ENCODE results near the gene GALR1.
"Not testable (repeated sequence)": the region's sequence is repeated elsewhere in the genome, so short reads cannot be mapped to it uniquely, and the experiment has no call there.

The GALR1 gene

DNA sequence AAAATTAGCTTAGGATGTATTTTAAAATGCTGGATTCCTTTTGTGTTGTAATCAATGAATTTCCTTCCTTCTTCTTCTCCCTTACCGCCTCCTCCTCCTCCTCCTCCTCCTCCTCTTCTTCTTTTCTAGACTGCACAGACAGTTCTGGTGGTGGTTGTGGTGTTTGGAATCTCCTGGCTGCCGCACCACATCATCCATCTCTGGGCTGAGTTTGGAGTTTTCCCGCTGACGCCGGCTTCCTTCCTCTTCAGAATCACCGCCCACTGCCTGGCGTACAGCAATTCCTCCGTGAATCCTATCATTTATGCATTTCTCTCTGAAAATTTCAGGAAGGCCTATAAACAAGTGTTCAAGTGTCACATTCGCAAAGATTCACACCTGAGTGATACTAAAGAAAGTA is 18.8 kb downstream of the GALR1 start:
- Histone ChIP-seq H3K36me3 (ENCODE audit: control insufficient read depth, insufficient read depth, low read length) (no peaks in the 10 kb centered on the region), H3K27me3 (replicated peaks; ENCODE audit: control insufficient read depth, insufficient read depth, low read length) (no peaks in the 10 kb centered on the region), H3K4me3 (replicated peaks; ENCODE audit: low read depth, low read length) (no peak overlapping the region)
- no peak for DNase-seq (ENCODE audit: extremely low read depth, insufficient read length)
- TF ChIP-seq, protein P1, sequence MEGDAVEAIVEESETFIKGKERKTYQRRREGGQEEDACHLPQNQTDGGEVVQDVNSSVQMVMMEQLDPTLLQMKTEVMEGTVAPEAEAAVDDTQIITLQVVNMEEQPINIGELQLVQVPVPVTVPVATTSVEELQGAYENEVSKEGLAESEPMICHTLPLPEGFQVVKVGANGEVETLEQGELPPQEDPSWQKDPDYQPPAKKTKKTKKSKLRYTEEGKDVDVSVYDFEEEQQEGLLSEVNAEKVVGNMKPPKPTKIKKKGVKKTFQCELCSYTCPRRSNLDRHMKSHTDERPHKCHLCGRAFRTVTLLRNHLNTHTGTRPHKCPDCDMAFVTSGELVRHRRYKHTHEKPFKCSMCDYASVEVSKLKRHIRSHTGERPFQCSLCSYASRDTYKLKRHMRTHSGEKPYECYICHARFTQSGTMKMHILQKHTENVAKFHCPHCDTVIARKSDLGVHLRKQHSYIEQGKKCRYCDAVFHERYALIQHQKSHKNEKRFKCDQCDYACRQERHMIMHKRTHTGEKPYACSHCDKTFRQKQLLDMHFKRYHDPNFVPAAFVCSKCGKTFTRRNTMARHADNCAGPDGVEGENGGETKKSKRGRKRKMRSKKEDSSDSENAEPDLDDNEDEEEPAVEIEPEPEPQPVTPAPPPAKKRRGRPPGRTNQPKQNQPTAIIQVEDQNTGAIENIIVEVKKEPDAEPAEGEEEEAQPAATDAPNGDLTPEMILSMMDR (IDR thresholded peaks at IDR 0.05; ENCODE audit: insufficient read depth, low read length, poor library complexity, severe bottlenecking), result no peak

DNA sequence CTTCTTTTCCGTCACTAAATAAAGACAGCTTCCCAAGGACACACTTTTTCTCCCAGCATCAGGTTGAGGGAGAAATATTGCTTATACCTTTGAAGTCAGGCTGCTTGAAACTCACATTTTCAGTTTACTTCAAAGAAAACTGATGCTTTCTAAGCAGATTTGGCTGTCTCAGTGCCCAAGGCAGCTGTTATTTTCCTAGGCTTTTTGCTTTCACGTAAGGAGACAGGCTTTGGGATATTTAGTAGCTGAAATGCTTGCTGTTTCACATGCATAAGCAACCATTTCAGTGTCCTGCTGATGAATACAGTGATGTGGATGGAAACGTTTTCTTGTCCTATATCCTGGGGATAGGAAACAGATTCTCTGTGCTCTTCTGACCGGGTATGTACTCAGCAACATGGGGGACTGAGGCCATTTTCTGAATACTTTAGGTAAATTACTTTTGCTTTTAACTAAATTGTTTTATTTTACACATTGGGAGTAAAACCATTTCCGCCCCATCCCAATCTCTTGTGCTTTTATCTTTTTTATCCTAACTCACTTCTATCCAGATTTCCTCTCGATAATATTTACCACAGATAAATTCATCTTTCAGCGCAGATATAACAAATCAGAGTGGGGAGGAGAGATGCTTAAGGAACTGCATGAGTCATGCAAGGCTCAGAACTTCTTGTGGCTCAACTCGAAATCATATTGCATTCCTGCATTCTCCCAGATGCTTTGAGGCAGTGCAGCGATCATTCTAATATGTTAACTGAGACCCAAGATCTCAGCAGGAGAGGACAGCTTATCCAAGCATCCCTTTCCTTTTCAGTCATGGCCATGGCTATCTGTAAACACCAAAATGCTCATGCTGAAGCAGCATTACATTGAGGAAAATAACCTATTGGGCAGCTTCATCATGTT is 22.2 kb downstream of the GALR1 start:
- no peak for DNase-seq (ENCODE audit: extremely low read depth, insufficient read length)
- Histone ChIP-seq H3K36me3 (ENCODE audit: control insufficient read depth, insufficient read depth, low read length) (no peaks in the 10 kb centered on the region), H3K27me3 (replicated peaks; ENCODE audit: control insufficient read depth, insufficient read depth, low read length) (no peaks in the 10 kb centered on the region), H3K4me3 (replicated peaks; ENCODE audit: low read depth, low read length) (no peak overlapping the region)
- TF ChIP-seq, protein P1 (IDR thresholded peaks at IDR 0.05; ENCODE audit: insufficient read depth, low read length, poor library complexity, severe bottlenecking), result no peak

DNA sequence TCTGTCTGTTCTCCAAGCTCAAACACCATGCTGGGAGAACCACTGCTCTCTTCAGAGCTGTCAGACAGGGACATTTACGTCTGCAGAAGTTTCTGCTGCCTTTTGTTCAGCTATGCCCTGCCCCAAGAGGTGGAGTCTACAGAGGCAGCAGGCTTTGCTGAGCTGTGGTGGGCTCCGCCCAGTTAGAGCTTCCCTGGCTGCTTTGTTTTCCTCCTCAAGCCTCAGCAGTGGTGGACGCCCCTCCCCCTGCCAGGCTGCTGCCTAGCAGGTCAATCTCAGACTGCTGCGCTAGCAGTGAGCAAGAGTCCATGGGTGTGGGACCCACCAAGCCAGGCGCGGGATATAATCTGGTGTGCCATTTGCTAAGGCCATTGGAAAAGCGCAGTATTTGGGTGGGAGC is 41.2 kb downstream of the GALR1 start:
- DNase-seq (ENCODE audit: extremely low read depth, insufficient read length); H3K4me3 ChIP-seq (replicated peaks; ENCODE audit: low read depth, low read length); H3K36me3 ChIP-seq (ENCODE audit: control insufficient read depth, insufficient read depth, low read length); H3K27me3 ChIP-seq (replicated peaks; ENCODE audit: control insufficient read depth, insufficient read depth, low read length): not testable (repeated sequence)

DNA sequence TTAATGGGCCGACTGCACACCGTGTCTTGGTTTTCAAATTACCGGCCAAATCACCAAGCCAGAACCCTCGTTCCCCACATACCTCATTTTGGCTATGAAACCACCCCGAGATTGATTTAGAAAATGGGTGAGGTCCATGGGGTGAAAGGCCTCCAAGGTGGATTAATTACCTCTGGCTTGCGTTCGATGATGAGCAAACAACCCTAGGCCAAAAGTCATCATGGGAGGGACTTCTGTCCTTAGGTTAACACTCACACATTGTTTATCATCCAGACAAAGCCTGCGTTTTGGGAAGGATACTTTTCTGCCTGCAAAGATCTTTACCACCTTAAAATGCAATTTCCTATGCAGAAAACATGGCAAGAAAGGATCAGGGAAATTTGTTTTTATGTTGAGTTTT is 48.5 kb downstream of the GALR1 start:
- no peak for DNase-seq (ENCODE audit: extremely low read depth, insufficient read length)
- Histone ChIP-seq H3K4me3 (replicated peaks; ENCODE audit: low read depth, low read length) (no peak overlapping the region), H3K36me3 (ENCODE audit: control insufficient read depth, insufficient read depth, low read length) (no peaks in the 10 kb centered on the region), H3K27me3 (replicated peaks; ENCODE audit: control insufficient read depth, insufficient read depth, low read length) (no peaks in the 10 kb centered on the region; the same call in 1 of the 2 replicates)
- TF ChIP-seq, protein P1 (IDR thresholded peaks at IDR 0.05; ENCODE audit: insufficient read depth, low read length, poor library complexity, severe bottlenecking), result no peak

DNA sequence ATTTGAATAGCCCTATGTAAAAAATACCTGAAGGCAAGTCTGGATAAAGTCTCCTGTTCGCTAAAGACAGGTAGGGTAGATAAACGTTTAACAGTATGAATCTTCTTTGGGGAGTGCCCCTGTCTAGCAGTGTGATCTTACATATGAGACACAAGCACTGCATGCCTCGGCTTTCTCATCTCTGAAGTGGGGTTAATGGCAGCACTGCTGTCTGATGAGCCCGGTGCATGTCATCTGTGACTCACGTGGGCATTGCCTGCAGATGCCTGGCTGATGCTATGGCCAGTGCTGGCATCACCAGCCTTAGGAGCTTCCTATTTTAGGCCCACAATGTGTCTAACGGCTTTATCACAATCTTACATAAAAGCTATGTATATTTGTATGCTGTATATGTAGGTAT is 50.1 kb downstream of the GALR1 start:
- TF ChIP-seq, protein P1 (IDR thresholded peaks at IDR 0.05; ENCODE audit: insufficient read depth, low read length, poor library complexity, severe bottlenecking), result no peak
- no peak overlapping the region for H3K4me3 ChIP-seq (replicated peaks; ENCODE audit: low read depth, low read length)
- no peak for DNase-seq (ENCODE audit: extremely low read depth, insufficient read length)
- H3K36me3 ChIP-seq (ENCODE audit: control insufficient read depth, insufficient read depth, low read length), result no peaks in the 10 kb centered on the region
- no peaks in the 10 kb centered on the region; the same call in 1 of the 2 replicates for H3K27me3 ChIP-seq (replicated peaks; ENCODE audit: control insufficient read depth, insufficient read depth, low read length)

DNA sequence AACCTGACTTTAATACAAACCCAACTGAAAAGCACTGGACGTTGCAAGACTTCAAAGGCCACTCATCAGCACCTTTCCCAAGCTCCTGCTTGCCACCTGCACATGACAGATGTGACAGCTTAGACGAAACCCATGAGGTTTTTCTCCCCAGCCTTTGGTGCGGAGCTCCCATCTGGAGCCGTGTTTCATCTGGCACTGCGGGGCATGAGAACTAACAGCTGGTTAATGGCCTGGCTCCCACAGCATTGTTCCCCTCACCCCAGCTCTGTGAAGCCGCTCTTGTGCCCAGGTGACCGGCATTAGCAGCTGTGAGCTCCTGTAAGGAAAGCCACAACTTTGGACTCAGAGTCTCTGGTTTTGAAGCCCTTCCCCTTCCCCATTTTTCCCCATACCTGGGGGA is 50.9 kb downstream of the GALR1 start:
- no peak overlapping the region for H3K4me3 ChIP-seq (replicated peaks; ENCODE audit: low read depth, low read length)
- DNase-seq (ENCODE audit: extremely low read depth, insufficient read length), result no peak
- TF ChIP-seq, protein P1 (IDR thresholded peaks at IDR 0.05; ENCODE audit: insufficient read depth, low read length, poor library complexity, severe bottlenecking), result no peak
- no peaks in the 10 kb centered on the region; the same call in 1 of the 2 replicates for H3K27me3 ChIP-seq (replicated peaks; ENCODE audit: control insufficient read depth, insufficient read depth, low read length)
- no peaks in the 10 kb centered on the region for H3K36me3 ChIP-seq (ENCODE audit: control insufficient read depth, insufficient read depth, low read length)
